ENCODE data around the gene SLC27A3.

DNA sequence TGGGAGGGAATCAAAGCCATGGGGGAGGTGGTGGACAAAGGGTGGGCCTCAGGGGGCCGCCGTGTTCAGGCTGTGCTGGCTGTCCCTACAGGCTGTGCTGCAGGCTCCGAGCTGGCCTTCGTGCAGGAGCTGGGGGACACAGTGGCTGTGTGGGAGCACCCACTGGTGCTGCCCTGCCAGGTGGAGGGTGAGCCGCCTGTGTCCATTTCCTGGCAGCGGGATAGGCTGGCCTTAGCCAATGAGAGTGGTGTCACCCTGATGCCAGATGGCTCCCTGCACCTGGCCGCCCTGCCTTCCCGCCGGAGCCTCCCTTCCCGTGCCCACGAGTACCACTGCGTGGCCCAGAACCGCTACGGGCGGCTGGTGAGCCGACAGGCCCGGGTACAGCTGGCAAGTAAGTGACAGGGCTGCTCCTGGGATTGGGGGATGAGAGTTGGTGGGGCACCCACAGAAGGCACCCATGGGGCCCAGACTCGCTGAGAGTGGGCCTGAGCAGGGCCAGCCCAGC is 20.2 kb downstream of the SLC27A3 start:
- TF ChIP-seq, protein P1, sequence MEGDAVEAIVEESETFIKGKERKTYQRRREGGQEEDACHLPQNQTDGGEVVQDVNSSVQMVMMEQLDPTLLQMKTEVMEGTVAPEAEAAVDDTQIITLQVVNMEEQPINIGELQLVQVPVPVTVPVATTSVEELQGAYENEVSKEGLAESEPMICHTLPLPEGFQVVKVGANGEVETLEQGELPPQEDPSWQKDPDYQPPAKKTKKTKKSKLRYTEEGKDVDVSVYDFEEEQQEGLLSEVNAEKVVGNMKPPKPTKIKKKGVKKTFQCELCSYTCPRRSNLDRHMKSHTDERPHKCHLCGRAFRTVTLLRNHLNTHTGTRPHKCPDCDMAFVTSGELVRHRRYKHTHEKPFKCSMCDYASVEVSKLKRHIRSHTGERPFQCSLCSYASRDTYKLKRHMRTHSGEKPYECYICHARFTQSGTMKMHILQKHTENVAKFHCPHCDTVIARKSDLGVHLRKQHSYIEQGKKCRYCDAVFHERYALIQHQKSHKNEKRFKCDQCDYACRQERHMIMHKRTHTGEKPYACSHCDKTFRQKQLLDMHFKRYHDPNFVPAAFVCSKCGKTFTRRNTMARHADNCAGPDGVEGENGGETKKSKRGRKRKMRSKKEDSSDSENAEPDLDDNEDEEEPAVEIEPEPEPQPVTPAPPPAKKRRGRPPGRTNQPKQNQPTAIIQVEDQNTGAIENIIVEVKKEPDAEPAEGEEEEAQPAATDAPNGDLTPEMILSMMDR (conservative IDR thresholded peaks at IDR 0.05; ENCODE audit: low read length): no peak
- TF ChIP-seq EZH2phosphoT487 (IDR thresholded peaks at IDR 0.05; ENCODE audit: borderline replicate concordance, low read depth, low read length): no peak
